Activated T-cell treated with anti-CD3 and anti-CD28 coated beads, Interleukin-2, amount 50 U/mL, for 1 hour (primary cell): ENCODE data around the gene TLR5.

ENCODE experiments used
- DNase-seq: peaks from one replicate; pipeline ENCODE4 v3.0.0-alpha.2; 2020

Gene TLR5

DNA sequence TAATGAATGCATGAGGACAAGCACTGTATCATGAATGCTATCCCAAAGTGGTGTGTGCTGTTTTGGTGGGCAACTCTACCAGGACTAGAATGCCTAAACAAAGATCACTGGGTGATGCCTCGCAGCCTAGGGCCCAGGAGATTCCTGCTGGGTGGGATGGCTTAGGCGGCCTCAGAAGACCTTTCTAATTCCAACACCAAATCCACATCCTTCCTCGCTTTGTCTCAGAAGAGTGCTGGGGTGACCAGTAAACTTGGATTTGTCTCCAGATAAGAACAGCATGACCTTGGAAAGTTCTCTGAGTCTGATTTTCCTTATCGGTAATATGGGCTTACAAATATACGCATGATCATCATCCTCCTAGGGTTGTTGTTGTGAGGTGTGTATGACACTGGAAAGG is 76.6 kb downstream of the TLR5 start:
- DNase-seq = no peak

GRCh38 chr1:223062177-223062576 is 80.9 kb downstream of the TLR5 start:
- no peak for DNase-seq

GRCh38 chr1:223059526-223059925 is 83.5 kb downstream of the TLR5 start:
- no peak for DNase-seq
